Subcutaneous abdominal adipose tissue (tissue), 5 donors: Measurements from ENCODE around the gene ST8SIA1.

Source experiments
- H3K27ac ChIP-seq: one replicate; pipeline ENCODE4 v1.7.0; 2013; ENCODE audit warnings: low read depth, mild to moderate bottlenecking, inconsistent platforms, low read length, moderate library complexity
- H3K27me3 ChIP-seq, 5 donors: one replicate each; pipeline ENCODE4 v1.7.0; 2013; ENCODE audit warnings: low read length in 5 of 5, inconsistent platforms in 1 of 5; ENCODE audit not compliant: control insufficient read depth in 5 of 5, insufficient read depth in 4 of 5
- H3K36me3 ChIP-seq, 5 donors: one replicate each; pipeline ENCODE4 v1.7.0; 2013; ENCODE audit warnings: low read length in 5 of 5; ENCODE audit not compliant: control insufficient read depth in 5 of 5, insufficient read depth in 5 of 5
- H3K4me1 ChIP-seq, 5 donors: one replicate each; pipeline ENCODE4 v1.7.0; 2013; ENCODE audit warnings: low read length in 5 of 5, mild to moderate bottlenecking in 3 of 5, moderate library complexity in 1 of 5; ENCODE audit not compliant: control insufficient read depth in 5 of 5, insufficient read depth in 5 of 5
- H3K4me3 ChIP-seq, 5 donors: one replicate each; pipeline ENCODE4 v1.7.0; 2013; ENCODE audit warnings: low read length in 5 of 5, low read depth in 1 of 5
- H3K9ac ChIP-seq, 5 donors: one replicate each; pipeline ENCODE4 v1.7.0; 2013; ENCODE audit warnings: low read length in 5 of 5, mild to moderate bottlenecking in 4 of 5, moderate library complexity in 3 of 5
- H3K9me3 ChIP-seq, 5 donors: one replicate each; pipeline ENCODE4 v1.7.0; 2013; ENCODE audit warnings: low read length in 5 of 5; ENCODE audit not compliant: control insufficient read depth in 5 of 5
- donor health status: healthy.
- donor health status: healthy.
- donor health status: healthy.
- donor health status: healthy.
- donor health status: healthy.

Gene ST8SIA1

DNA sequence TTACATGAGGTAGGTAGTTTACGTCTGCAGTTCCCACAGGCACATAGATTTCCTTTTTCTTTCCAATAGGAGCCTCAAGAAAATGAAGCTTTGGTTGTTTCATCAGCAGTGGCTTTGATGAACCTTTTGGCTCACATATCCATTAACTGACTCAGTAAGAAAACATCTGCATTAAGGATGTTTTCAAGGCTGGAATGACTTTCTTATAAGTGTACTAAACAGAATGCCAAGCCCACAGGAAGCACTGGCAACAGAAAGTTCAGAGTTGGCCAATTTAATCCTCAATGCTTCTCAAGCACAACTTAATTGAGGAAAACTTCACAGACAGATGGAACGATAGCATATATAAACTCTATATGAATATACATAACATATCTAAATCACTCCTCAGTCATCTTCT is 63.5 kb downstream of the ST8SIA1 start:
- H3K4me1 ChIP-seq: peaks cover 0 to 19% (median 12%) of the 10 kb centered on the region in 5 donors
- no peak overlapping the region for H3K27ac ChIP-seq
- H3K36me3 ChIP-seq: no peaks in the 10 kb centered on the region
- H3K9me3 ChIP-seq: no peaks in the 10 kb centered on the region
- H3K27me3 ChIP-seq: no peaks in the 10 kb centered on the region
- H3K9ac ChIP-seq: no peak overlapping the region
- no peak overlapping the region for H3K4me3 ChIP-seq

- no peaks in the 10 kb centered on the region for H3K9me3 ChIP-seq
- H3K9ac ChIP-seq: no peak overlapping the region
- H3K27me3 ChIP-seq: no peaks in the 10 kb centered on the region
- H3K4me3 ChIP-seq: no peak overlapping the region
- H3K4me1 ChIP-seq: peaks cover 0 to 15% (median 7%) of the 10 kb centered on the region in 5 donors
- H3K27ac ChIP-seq: no peak overlapping the region
- no peaks in the 10 kb centered on the region for H3K36me3 ChIP-seq
Measured at GRCh38 chr12:22268973-22269372, 65.5 kb downstream of the ST8SIA1 start.

- Histone ChIP-seq H3K4me3 (no peak overlapping the region), H3K27me3 (no peaks in the 10 kb centered on the region), H3K9me3 (no peaks in the 10 kb centered on the region), H3K9ac (peak overlapping the region in 1 of 5 donors; percentile 13), H3K36me3 (no peaks in the 10 kb centered on the region), H3K27ac (no peak overlapping the region), H3K4me1 (peaks cover 0 to 15% (median 7%) of the 10 kb centered on the region in 5 donors)
Measured at GRCh38 chr12:22268406-22268805, 66.1 kb downstream of the ST8SIA1 start.

GRCh38 chr12:22266101-22266500 is 68.4 kb downstream of the ST8SIA1 start:
- no peak overlapping the region for H3K4me3 ChIP-seq
- H3K9ac ChIP-seq: no peak overlapping the region
- H3K27me3 ChIP-seq: no peaks in the 10 kb centered on the region
- peaks cover 0 to 10% (median 7%) of the 10 kb centered on the region in 5 donors for H3K4me1 ChIP-seq
- H3K9me3 ChIP-seq: no peaks in the 10 kb centered on the region
- no peak overlapping the region for H3K27ac ChIP-seq
- H3K36me3 ChIP-seq: no peaks in the 10 kb centered on the region

DNA sequence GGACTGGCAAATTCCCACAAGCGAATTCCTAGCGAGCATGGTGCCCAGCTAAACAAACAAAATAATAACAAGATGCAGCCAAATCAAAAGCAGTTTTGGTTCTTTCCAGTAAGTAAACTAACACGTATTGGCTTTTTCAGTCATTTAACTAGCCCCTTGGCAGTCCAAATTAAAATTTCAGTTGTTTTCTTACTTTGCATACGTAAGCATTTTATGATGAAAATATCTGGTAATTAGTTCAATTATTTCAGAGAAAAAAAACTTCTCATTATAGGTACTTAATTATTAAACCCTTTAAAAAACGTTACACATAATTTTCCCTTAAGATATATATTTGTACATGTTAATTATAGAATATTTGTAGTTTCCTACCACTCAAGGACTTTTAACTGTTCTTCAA is 70.1 kb downstream of the ST8SIA1 start:
- Histone ChIP-seq H3K4me3 (no peak overlapping the region), H3K9ac (no peak overlapping the region), H3K27me3 (no peaks in the 10 kb centered on the region), H3K36me3 (no peaks in the 10 kb centered on the region), H3K27ac (no peak overlapping the region), H3K4me1 (peaks cover 0 to 7% (median 5%) of the 10 kb centered on the region in 5 donors), H3K9me3 (no peaks in the 10 kb centered on the region)

DNA sequence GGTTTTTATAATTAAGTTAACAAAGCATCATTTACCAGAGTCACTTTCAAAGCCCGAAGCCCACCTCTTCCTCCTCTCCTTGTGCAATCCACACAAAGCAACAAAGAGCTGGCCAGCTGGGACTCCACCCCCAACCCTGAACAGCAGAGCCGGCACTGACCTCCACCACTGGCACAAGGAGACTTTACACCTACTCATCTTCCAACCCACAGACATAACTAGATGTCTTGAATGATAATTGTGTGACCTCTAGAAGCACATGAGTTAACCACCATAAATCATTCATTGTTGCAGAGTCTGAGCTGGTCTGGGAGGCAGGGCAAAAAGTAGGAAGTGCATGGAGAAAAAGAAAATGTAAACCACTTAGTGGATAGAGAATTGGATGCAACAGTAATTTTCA is 72.2 kb downstream of the ST8SIA1 start:
- Histone ChIP-seq H3K4me1 (no peaks in the 10 kb centered on the region), H3K27me3 (no peaks in the 10 kb centered on the region), H3K9me3 (no peaks in the 10 kb centered on the region), H3K27ac (no peak overlapping the region), H3K36me3 (no peaks in the 10 kb centered on the region), H3K9ac (no peak overlapping the region), H3K4me3 (no peak overlapping the region)

DNA sequence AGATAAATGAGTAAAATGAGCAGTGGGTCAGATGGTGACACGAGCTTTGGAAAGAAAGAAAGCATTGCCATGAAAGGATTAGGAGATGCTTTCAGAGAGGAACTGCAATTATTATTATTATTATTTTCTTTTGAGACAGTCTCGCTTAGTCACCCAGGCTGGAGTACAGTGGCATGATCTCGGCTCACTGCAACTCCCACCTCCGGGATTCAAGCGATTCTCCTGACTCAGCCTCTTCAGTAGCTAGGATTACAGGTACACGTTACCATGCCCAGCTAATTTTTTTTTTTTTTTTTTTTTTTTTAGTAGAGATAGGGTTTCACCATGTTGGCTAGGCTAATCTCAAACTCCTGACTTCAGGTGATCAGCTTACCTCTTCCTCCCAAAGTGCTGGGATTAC is 77.4 kb downstream of the ST8SIA1 start:
- no peaks in the 10 kb centered on the region for H3K9me3 ChIP-seq
- no peaks in the 10 kb centered on the region for H3K4me1 ChIP-seq
- no peak overlapping the region for H3K27ac ChIP-seq
- no peaks in the 10 kb centered on the region for H3K36me3 ChIP-seq
- H3K27me3 ChIP-seq: peaks cover 0 to 3% (median 0%) of the 10 kb centered on the region in 5 donors
- no peak overlapping the region for H3K4me3 ChIP-seq
- H3K9ac ChIP-seq: no peak overlapping the region

DNA sequence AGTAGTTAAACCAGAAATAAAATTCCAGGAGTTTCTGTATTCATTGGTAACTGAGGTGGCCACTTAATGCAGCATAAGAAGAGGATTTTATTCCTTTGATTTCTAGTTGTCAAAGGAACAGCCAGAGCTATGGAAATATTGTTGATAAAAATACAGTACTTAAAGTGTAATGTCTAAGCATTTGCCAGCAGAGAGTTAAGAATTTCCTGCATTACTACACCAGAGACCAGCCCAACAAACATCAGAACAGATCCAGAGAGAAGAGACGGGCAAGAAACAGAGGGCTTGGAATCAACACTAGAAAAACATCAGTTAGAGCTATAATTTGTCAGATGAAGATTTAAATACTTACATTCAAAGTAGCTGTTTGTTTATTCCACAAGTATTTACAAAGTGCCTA is 77.9 kb downstream of the ST8SIA1 start:
- no peak overlapping the region for H3K9ac ChIP-seq

GRCh38 chr12:22256041-22256441 is 78.5 kb downstream of the ST8SIA1 start:
- Histone ChIP-seq H3K4me1 (no peaks in the 10 kb centered on the region), H3K27me3 (peaks cover 0 to 3% (median 0%) of the 10 kb centered on the region in 5 donors), H3K36me3 (no peaks in the 10 kb centered on the region), H3K9ac (no peak overlapping the region), H3K4me3 (no peak overlapping the region), H3K9me3 (no peaks in the 10 kb centered on the region), H3K27ac (no peak overlapping the region)

More for the DNA sequence above, 77.9 kb downstream of the ST8SIA1 start:
- no peaks in the 10 kb centered on the region for H3K4me1 ChIP-seq
- no peaks in the 10 kb centered on the region for H3K9me3 ChIP-seq
- H3K36me3 ChIP-seq: no peaks in the 10 kb centered on the region
- no peak overlapping the region for H3K27ac ChIP-seq
- H3K4me3 ChIP-seq: no peak overlapping the region
- peaks cover 0 to 3% (median 0%) of the 10 kb centered on the region in 5 donors for H3K27me3 ChIP-seq

GRCh38 chr12:22255097-22255496 is 79.4 kb downstream of the ST8SIA1 start:
- Histone ChIP-seq H3K27me3 (peaks cover 0 to 3% (median 0%) of the 10 kb centered on the region in 5 donors), H3K36me3 (no peaks in the 10 kb centered on the region), H3K9ac (no peak overlapping the region), H3K4me3 (no peak overlapping the region), H3K9me3 (no peaks in the 10 kb centered on the region), H3K27ac (no peak overlapping the region), H3K4me1 (no peaks in the 10 kb centered on the region)

GRCh38 chr12:22254478-22254877 is 80.0 kb downstream of the ST8SIA1 start:
- no peaks in the 10 kb centered on the region for H3K36me3 ChIP-seq
- H3K4me1 ChIP-seq: no peaks in the 10 kb centered on the region
- no peak overlapping the region for H3K27ac ChIP-seq
- H3K27me3 ChIP-seq: peaks cover 0 to 3% (median 0%) of the 10 kb centered on the region in 5 donors
- H3K9me3 ChIP-seq: no peaks in the 10 kb centered on the region
- no peak overlapping the region for H3K9ac ChIP-seq
- H3K4me3 ChIP-seq: no peak overlapping the region
